Measurements from ENCODE around the gene MEF2D.

MEF2D gene

GRCh38 chr1:156438278-156438987, 62.1 kb downstream of the MEF2D start:
- no peak for DNase-seq

GRCh38 chr1:156437037-156437867, 63.3 kb downstream of the MEF2D start:
- DNase-seq: no peak

- no peak for DNase-seq
Measured at GRCh38 chr1:156436141-156437036, 64.2 kb downstream of the MEF2D start.

GRCh38 chr1:156435545-156436140, 64.9 kb downstream of the MEF2D start:
- no peak for DNase-seq

- no peak for DNase-seq
Measured at GRCh38 chr1:156434989-156435544, 65.5 kb downstream of the MEF2D start.

GRCh38 chr1:156433602-156434001, 67.0 kb downstream of the MEF2D start:
- DNase-seq: no peak

- no peak for DNase-seq
Measured at GRCh38 chr1:156433032-156433431, 67.5 kb downstream of the MEF2D start.

- no peak for DNase-seq
Measured at GRCh38 chr1:156432669-156433018, 67.9 kb downstream of the MEF2D start.

- DNase-seq: no peak
Measured at GRCh38 chr1:156431769-156432668, 68.6 kb downstream of the MEF2D start.

- no peak for DNase-seq
Measured at GRCh38 chr1:156431366-156431765, 69.2 kb downstream of the MEF2D start.

GRCh38 chr1:156430866-156431265, 69.7 kb downstream of the MEF2D start:
- DNase-seq: no peak

- no peak for DNase-seq
Measured at GRCh38 chr1:156430303-156430702, 70.3 kb downstream of the MEF2D start.

GRCh38 chr1:156429313-156430060, 71.1 kb downstream of the MEF2D start:
- DNase-seq: no peak

GRCh38 chr1:156428746-156429288, 71.8 kb downstream of the MEF2D start:
- DNase-seq: no peak

GRCh38 chr1:156427957-156428356, 72.6 kb downstream of the MEF2D start:
- DNase-seq: no peak

GRCh38 chr1:156425943-156426342, 74.6 kb downstream of the MEF2D start:
- no peak for DNase-seq

- DNase-seq: no peak
Measured at GRCh38 chr1:156424806-156425432, 75.7 kb downstream of the MEF2D start.

- DNase-seq: no peak
Measured at GRCh38 chr1:156423422-156424352, 76.9 kb downstream of the MEF2D start.

- DNase-seq: no peak
Measured at GRCh38 chr1:156422602-156423091, 77.9 kb downstream of the MEF2D start.

All from cortex of kidney (tissue), 1 donor.